Stimulated activated CD8-positive, alpha-beta memory T cell treated with anti-CD3 and anti-CD28 coated beads, Interleukin-15, amount 100 ng/mL, for 1 hour (primary cell): ENCODE data around the gene MPC1.
"Not testable (repeated sequence)": the region's sequence is repeated elsewhere in the genome, so short reads cannot be mapped to it uniquely, and the experiment has no call there.

Experiments
- DNase-seq: peaks from one replicate; pipeline ENCODE4 v3.0.0-alpha.2; 2020; ENCODE audit warnings: low read depth

The MPC1 gene

GRCh38 chr6:166381381-166381732, 1.4 kb downstream of the MPC1 start:
- no peak for DNase-seq

- DNase-seq, result no peak
Observed at GRCh38 chr6:166379800-166380199, 2.9 kb downstream of the MPC1 start.

- no peak for DNase-seq
Observed at GRCh38 chr6:166379103-166379586, 3.6 kb downstream of the MPC1 start.

- DNase-seq, result no peak
Observed at GRCh38 chr6:166377721-166378120, 5.0 kb downstream of the MPC1 start.

- DNase-seq, result no peak
Observed at GRCh38 chr6:166375013-166375412, 7.7 kb downstream of the MPC1 start.

- DNase-seq, result no peak
Observed at GRCh38 chr6:166370489-166370888, 12.3 kb downstream of the MPC1 start.

- DNase-seq, result no peak
Observed at GRCh38 chr6:166369782-166370181, 13.0 kb downstream of the MPC1 start.

- no peak for DNase-seq
Observed at GRCh38 chr6:166366921-166367320, 15.8 kb downstream of the MPC1 start.

- no peak for DNase-seq
Observed at GRCh38 chr6:166365806-166366205, 16.9 kb downstream of the MPC1 start.

- no peak for DNase-seq
Observed at GRCh38 chr6:166365221-166365620, 17.5 kb downstream of the MPC1 start.

- DNase-seq, result no peak
Observed at GRCh38 chr6:166364456-166364855, 18.3 kb downstream of the MPC1 start.

GRCh38 chr6:166362427-166362826, 20.3 kb downstream of the MPC1 start:
- not testable (repeated sequence) for DNase-seq

GRCh38 chr6:166361077-166361429, 21.7 kb downstream of the MPC1 start:
- DNase-seq, result no peak

GRCh38 chr6:166360243-166361076, 22.3 kb downstream of the MPC1 start:
- DNase-seq, result no peak

- no peak for DNase-seq
Observed at GRCh38 chr6:166355552-166355951, 27.2 kb downstream of the MPC1 start.

- no peak for DNase-seq
Observed at GRCh38 chr6:166354965-166355364, 27.8 kb downstream of the MPC1 start.

- no peak for DNase-seq
Observed at GRCh38 chr6:166354143-166354542, 28.6 kb downstream of the MPC1 start.

- DNase-seq, result no peak
Observed at GRCh38 chr6:166353507-166353906, 29.2 kb downstream of the MPC1 start.

- no peak for DNase-seq
Observed at GRCh38 chr6:166352923-166353322, 29.8 kb downstream of the MPC1 start.

- DNase-seq, result no peak
Observed at GRCh38 chr6:166351715-166352285, 30.9 kb downstream of the MPC1 start.

- DNase-seq, result no peak
Observed at GRCh38 chr6:166348305-166348949, 34.3 kb downstream of the MPC1 start.

- DNase-seq, result no peak
Observed at GRCh38 chr6:166346965-166347364, 35.8 kb downstream of the MPC1 start.

GRCh38 chr6:166346449-166346848, 36.3 kb downstream of the MPC1 start:
- DNase-seq, result no peak
